HepG2 (cell line): ENCODE data around the gene DYNC2LI1. TPM values are rescaled to one million over a fixed set of nuclear protein-coding genes. Genes with fewer than 3 reads are reported as not detected.

Experiments
- ATAC-seq: fragments of 200-7000 bp; cut with Tn5 transposase; 3 replicates; pipeline ENCODE4 v1.9.1; 2020; ENCODE audit warnings: mild to moderate bottlenecking, moderate library complexity
- BruUV-seq: library from RNA; stranded (reverse); fragments of 400-500 nt; replicated peaks from 2 replicates; lab custom pipeline; 2021; lab: Mats Ljungman, UMichigan
- CTCF ChIA-PET: fragments of 300-600 bp; formaldehyde crosslinking; extraction: SDS; loops from one replicate; lab custom pipeline; 2021; ENCODE audit warnings: low total read pairs, inconsistent platforms, low intra/inter-chr PET ratio; lab: Yijun Ruan, JAX
- POLR2A ChIA-PET: fragments of 350-600 bp; sonication (Branson Sonifier 250); formaldehyde crosslinking; loops from one replicate; lab custom pipeline; 2020; ENCODE audit warnings: antibody characterized with exemption, inconsistent platforms; lab: Yijun Ruan, JAX
- DNase-seq: peaks from one replicate; pipeline ENCODE4 v3.0.0-alpha.2; 2015; ENCODE audit warnings: low spot score
- FAIRE-seq: peaks from 3 replicates; lab custom pipeline; 2011; peaks lifted over from hg19 to GRCh38; lab: Jason Lieb, UNC
- H2AFZ ChIP-seq: one replicate; pipeline ENCODE4 v1.6.1; 2011; ENCODE audit warnings: low read length, inconsistent platforms
- H3K27ac ChIP-seq: fragments of 300-600 bp; 3 replicates; pipeline ENCODE4 v1.8.0; 2011; ENCODE audit warnings: mixed run types, mild to moderate bottlenecking, mixed read lengths, low read length, inconsistent platforms; ENCODE audit not compliant: insufficient read depth; ENCODE audit errors: extremely low read length
- H3K27me3 ChIP-seq, 2 experiments: fragments of 200-600 bp in 1 of 2; 2 replicates in 1 of 2; 3 replicates in 1 of 2; pipeline versions ENCODE4 v1.6.0 to v1.8.0; 2011; ENCODE audit warnings: low read length in 2 of 2, mild to moderate bottlenecking in 2 of 2, moderate library complexity in 2 of 2, inconsistent platforms in 1 of 2; ENCODE audit not compliant: insufficient read depth in 2 of 2, control insufficient read depth in 1 of 2
- H3K36me3 ChIP-seq, 2 experiments: fragments of 200-600 bp in 1 of 2; replicated peaks in 1 of 2; 2 replicates in 1 of 2; 3 replicates in 1 of 2; pipeline versions ENCODE4 v1.5.1 to v1.8.0; 2011; ENCODE audit warnings: low read length in 2 of 2, inconsistent platforms in 1 of 2; ENCODE audit not compliant: insufficient read depth in 2 of 2, control insufficient read depth in 1 of 2
- H3K4me1 ChIP-seq: 2 replicates; pipeline ENCODE4 v1.5.1; 2012; ENCODE audit warnings: low read length, inconsistent platforms; ENCODE audit not compliant: insufficient read depth
- H3K4me2 ChIP-seq: 2 replicates; pipeline ENCODE4 v1.6.0; 2011; ENCODE audit warnings: low read depth, low read length, inconsistent platforms
- H3K4me3 ChIP-seq, 3 experiments: fragments of 200-600 bp in 1 of 3; sonication (generic), shearing (Covaris generic) in 1 of 3; replicated peaks in 1 of 3; 2 replicates each; pipeline ENCODE4 v1.5.1; 2011 to 2016; ENCODE audit warnings: low read length in 3 of 3, inconsistent platforms in 2 of 3, low read depth in 2 of 3, mild to moderate bottlenecking in 2 of 3, control low read depth in 1 of 3, mixed read lengths in 1 of 3; ENCODE audit not compliant: insufficient read depth in 1 of 3
- H3K79me2 ChIP-seq: one replicate; pipeline ENCODE4 v1.6.1; 2011; ENCODE audit warnings: low read length, inconsistent platforms; ENCODE audit not compliant: insufficient read depth
- H3K9ac ChIP-seq: 2 replicates; pipeline ENCODE4 v1.6.0; 2011; ENCODE audit warnings: mild to moderate bottlenecking, low read depth, low read length, inconsistent platforms; ENCODE audit not compliant: insufficient read depth
- H3K9me3 ChIP-seq: 2 replicates; pipeline ENCODE4 v1.5.1; 2012; ENCODE audit warnings: mild to moderate bottlenecking, low read length
- H4K20me1 ChIP-seq: 2 replicates; pipeline ENCODE4 v1.6.0; 2011; ENCODE audit warnings: inconsistent platforms, mild to moderate bottlenecking, low read length, moderate library complexity; ENCODE audit not compliant: insufficient read depth
- GABPA ChIP-seq, 2 experiments: IDR thresholded peaks; 2 replicates each; pipeline ENCODE4 v1.6.1; 2011 to 2016; ENCODE audit warnings: low read depth in 2 of 2, low read length in 1 of 2, missing biosample characterization in 1 of 2, missing genetic modification characterization in 1 of 2
- KDM5A ChIP-seq: fragments of 200-600 bp; sonication (generic); IDR thresholded peaks from 2 replicates; pipeline ENCODE4 v1.7.0; 2018; ENCODE audit warnings: antibody characterized with exemption, mild to moderate bottlenecking, low read length, borderline replicate concordance
- RBFOX2 ChIP-seq: fragments of 200-400 bp; formaldehyde crosslinking; IDR thresholded peaks from 2 replicates; pipeline ENCODE4 v1.6.1; 2017; ENCODE audit warnings: low read depth, mild to moderate bottlenecking, low read length
- RFXAP ChIP-seq: sonication (generic); formaldehyde crosslinking; IDR thresholded peaks from 2 replicates; pipeline ENCODE4 v1.4.0; 2020; ENCODE audit warnings: missing genetic modification reagents, borderline replicate concordance
- STAT6 ChIP-seq: sonication (generic); formaldehyde crosslinking; IDR thresholded peaks from 2 replicates; pipeline ENCODE4 v1.4.0; 2020; ENCODE audit warnings: missing genetic modification reagents, mild to moderate bottlenecking, borderline replicate concordance
- THAP7 ChIP-seq: sonication (generic); formaldehyde crosslinking; IDR thresholded peaks from 2 replicates; pipeline ENCODE4 v1.8.1; 2023; ENCODE audit warnings: mild to moderate bottlenecking, missing genetic modification reagents
- ZNF746 ChIP-seq: sonication (generic); formaldehyde crosslinking; IDR thresholded peaks from 2 replicates; pipeline ENCODE4 v1.8.0; 2022; ENCODE audit warnings: mild to moderate bottlenecking, missing genetic modification reagents
- WGBS: methylation state at CpG from one replicate; pipeline ENCODE4 v1.1.6; 2017; ENCODE audit warnings: low lambda C conversion rate; 5-methylcytosine and 5-hydroxymethylcytosine counted together
- in situ Hi-C: cut with HindIII; loops from 2 replicates; pipeline ENCODE4 v1.10.0; 2017; ENCODE audit warnings: low pct_unique_long_range_greater_than_20kb; ENCODE audit not compliant: extremely low pct_ligation_motif_present
- intact Hi-C: fragments of 100-400 bp; cut with micrococcal nuclease; formaldehyde crosslinking; loops from one replicate; pipeline ENCODE4 v1.10.0; 2022; ENCODE audit not compliant: unreplicated experiment
- polyA plus RNA-seq, 8 experiments: library from polyadenylated mRNA; depleted of rRNA in 3 of 8; stranded (reverse) in 7 of 8; unstranded in 1 of 8; fragments of >200 nt; fragmentation: Illumina TruSeq in 4 of 8; extraction: Trizol in 4 of 8; gene quantifications; 2 replicates each; pipeline versions ENCODE4 v1.2.1 to v1.2.3, GENCODE V29; 2011 to 2016; ENCODE audit warnings: low read depth in 4 of 8, missing spikeins in 1 of 8, mixed read lengths in 1 of 8; ENCODE audit not compliant: insufficient read depth in 1 of 8
- total RNA-seq, 5 experiments: library from RNA; depleted of rRNA; stranded (reverse); fragments of >200 nt; fragmentation: Illumina TruSeq; extraction: Trizol; gene quantifications; 2 replicates each; pipeline ENCODE4 v1.2.3, GENCODE V29; 2016; ENCODE audit warnings: low read depth in 1 of 5

DYNC2LI1 gene
- total and polyA plus RNA-seq, 2 of the 13 experiments (the other 11 are each of a cell fraction or from before 2014, with no cell fraction given) = 16.9 to 23.2 TPM

GRCh38 chr2:43776324-43776723, 2.5 kb downstream of the DYNC2LI1 start:
- no peak for TF ChIP-seq KDM5A
- TF ChIP-seq THAP7 = no peak
- no peak for TF ChIP-seq GABPA (IDR thresholded peaks at IDR 0.05; ENCODE audit: low read depth, low read length)
- TF ChIP-seq GABPA (CRISPR knock-in tag; IDR thresholded peaks at IDR 0.05; ENCODE audit: low read depth) = no peak
- TF ChIP-seq ZNF746 (CRISPR knock-in tag) = no peak
- TF ChIP-seq RBFOX2 = no peak
- TF ChIP-seq STAT6 (CRISPR knock-in tag) = no peak
- no peak for TF ChIP-seq RFXAP
- Histone ChIP-seq H3K4me3 (no peak overlapping the region), H3K27ac (no peak overlapping the region), H3K4me1 (peaks cover 11% of the 10 kb centered on the region), H3K36me3 (peaks cover 0 to 5% of the 10 kb centered on the region in 2 experiments; a peak in 1 of 5 replicates), H3K9ac (no peak overlapping the region), H3K27me3 (no peaks in the 10 kb centered on the region; a peak in 1 of 5 replicates), H3K4me2 (no peak overlapping the region), H3K79me2 (no peaks in the 10 kb centered on the region), H2AFZ (no peak overlapping the region), H4K20me1 (no peaks in the 10 kb centered on the region), H3K9me3 (no peaks in the 10 kb centered on the region)
- in situ Hi-C loops (no loop called here), intact Hi-C loops (loop anchor here (10.0 kb wide), 1 partner anchor 142 kb away; the partner anchor contains the start of gene PLEKHH2)
- no TSS peak for BruUV-seq
- ChIA-PET POLR2A (no interaction called here), CTCF (no interaction called here)
- ATAC-seq (no peak), DNase-seq (no peak), FAIRE-seq (no peak)
- WGBS = 94% methylated on average over 1 of the region's 1 CpG
